GM18511 (cell line): ENCODE data around the gene AGK.
A peak's percentile ranks its signal among the peaks of the same experiment; 100 is the strongest.

Source experiments
- ATAC-seq: cut with Tn5 transposase; IDR thresholded peaks from one replicate; pipeline ENCODE4 v1.9.1; 2021; ENCODE audit warnings: mild to moderate bottlenecking, moderate library complexity; ENCODE audit not compliant: unreplicated experiment

The AGK gene

GRCh38 chr7:141700848-141701371, 149.7 kb downstream of the AGK start:
- peak; percentile 14 for ATAC-seq

- ATAC-seq = peak; percentile 84
Measured at GRCh38 chr7:141701489-141702046, 150.4 kb downstream of the AGK start.

- peak; percentile 82 for ATAC-seq
Measured at GRCh38 chr7:141702047-141702567, 150.9 kb downstream of the AGK start, which contains the start of gene DENND11. Gene DENND11 (minus strand): TSS chr7:141702166. CDS start chr7:141702153, 13 bp downstream.

- no peak for ATAC-seq
Measured at GRCh38 chr7:141702892-141703291, 151.7 kb downstream of the AGK start.

GRCh38 chr7:141704112-141704511, 152.9 kb downstream of the AGK start:
- ATAC-seq = no peak

- ATAC-seq = no peak
Measured at GRCh38 chr7:141704741-141705140, 153.5 kb downstream of the AGK start.
